Stimulated activated CD4-positive, alpha-beta T cell treated with anti-CD3 and anti-CD28 coated beads, Interleukin-12 subunit alpha, Interleukin-12 subunit beta, amount 100 ng/mL, for 4 hours (primary cell): ENCODE measurements around the gene TTC21A.

Experiments used
- DNase-seq: peaks from one replicate; pipeline ENCODE4 v3.0.0-alpha.2; 2020

TTC21A gene

DNA sequence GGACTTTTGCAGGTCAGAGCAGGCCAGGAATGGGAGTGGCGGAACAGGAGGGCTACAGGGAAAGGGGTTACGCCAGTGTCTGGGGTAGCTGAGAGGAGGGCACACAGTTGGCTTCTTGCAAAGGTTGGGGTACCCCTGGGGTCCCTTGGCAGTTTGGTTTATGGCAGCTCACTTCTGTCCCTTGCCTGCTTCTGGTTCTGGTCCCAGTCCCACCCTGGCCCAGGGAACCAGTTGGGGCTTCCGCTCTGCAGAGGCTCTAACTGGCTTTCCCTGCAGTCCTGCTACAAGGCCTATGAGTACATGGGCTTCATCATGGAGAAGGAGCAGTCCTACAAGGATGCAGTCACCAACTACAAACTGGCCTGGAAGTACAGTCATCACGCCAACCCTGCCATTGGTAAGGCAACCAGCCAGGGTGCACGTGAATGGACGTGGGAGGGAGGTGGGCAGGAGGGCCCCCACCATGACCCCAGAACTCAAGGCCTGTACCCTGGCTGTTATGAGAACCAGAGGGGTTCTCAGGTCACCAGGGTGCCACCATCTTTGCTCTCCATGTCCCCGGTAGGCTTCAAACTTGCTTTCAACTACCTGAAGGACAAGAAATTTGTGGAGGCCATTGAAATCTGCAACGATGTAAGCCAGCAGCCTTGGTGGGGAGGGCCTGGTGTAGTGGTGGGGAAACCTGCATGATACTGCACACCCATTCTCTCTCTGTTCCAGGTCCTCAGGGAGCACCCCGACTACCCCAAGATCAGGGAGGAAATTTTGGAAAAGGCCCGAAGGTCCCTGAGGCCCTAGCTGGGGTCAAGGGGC is 30.7 kb downstream of the TTC21A start:
- DNase-seq: no peak

DNA sequence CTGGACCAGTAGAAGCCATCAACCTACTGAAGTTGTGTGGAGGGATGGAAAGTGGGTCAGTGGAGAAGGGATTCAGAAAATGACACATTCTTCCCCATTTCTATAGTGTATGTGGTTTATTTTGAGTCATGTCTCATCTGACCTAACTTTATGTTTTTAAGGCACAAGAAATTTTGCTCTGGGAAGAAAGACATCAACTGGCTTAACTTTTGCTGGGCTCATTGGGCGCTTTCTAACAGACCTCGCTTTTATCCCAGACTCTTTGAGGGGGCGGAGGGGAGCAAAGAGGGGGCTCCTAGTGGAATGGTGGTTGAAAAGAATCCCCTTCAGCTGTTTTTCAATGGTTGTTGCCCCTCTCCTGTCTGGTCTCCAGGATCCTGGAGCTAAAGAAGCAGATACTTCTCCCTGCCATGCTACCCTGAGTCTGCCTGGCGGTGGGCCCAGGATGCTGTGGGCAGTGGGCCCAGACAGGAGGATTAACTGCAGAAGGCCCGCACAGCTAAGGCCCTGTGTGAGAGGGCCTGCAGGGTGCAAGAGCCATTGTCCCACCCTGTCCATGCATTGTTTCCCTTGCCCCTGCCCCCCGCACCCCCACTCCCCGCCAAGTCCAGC is 31.4 kb downstream of the TTC21A start:
- no peak for DNase-seq

DNA sequence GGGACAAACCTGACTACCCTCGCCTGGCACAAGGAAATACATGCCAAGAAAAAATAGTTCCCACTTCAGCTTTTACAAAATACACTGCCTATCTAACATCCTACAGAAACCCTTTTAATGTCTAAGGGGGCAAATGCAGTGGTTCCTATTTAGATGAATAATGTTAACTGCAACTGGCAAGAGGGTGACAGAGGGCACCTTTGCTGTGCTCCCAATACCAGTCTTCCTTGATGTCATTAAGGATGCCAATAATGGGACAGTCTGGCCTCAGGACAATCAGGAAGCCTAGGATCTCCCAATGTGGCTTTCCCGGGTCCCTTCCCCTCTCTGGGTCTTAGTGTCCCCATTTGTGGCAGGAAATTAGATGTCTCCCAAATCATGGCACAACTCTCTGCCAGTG is 32.0 kb downstream of the TTC21A start:
- DNase-seq: no peak

DNA sequence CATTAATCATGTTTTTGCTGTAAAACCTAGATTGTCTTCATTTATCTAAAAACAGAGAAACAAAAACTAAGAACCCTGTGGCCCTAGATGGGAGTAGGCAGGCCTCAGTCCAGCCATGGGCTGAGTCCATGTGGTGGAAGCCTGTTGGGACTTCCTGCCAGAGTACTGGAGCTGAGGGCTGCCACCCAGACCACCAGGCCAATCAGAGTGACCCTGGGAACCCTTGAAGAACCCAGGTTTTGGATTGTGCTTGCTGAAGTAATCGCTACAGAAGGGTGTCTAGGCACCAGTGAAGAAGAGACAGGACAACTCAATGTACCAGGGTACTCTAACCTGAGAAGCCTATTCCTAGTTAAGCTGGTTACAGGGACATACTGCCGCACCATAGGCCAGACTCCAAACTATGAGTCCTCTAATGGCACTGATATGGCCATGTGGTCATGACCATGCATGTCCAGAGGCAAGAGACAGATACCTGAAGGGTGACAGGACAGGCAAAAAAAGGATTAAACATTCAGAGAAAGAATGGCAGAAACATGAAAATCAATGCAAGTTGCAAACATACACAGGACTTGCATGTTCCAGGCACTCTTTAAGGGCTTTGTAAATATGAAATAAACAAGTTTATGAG is 33.0 kb downstream of the TTC21A start:
- no peak for DNase-seq

DNA sequence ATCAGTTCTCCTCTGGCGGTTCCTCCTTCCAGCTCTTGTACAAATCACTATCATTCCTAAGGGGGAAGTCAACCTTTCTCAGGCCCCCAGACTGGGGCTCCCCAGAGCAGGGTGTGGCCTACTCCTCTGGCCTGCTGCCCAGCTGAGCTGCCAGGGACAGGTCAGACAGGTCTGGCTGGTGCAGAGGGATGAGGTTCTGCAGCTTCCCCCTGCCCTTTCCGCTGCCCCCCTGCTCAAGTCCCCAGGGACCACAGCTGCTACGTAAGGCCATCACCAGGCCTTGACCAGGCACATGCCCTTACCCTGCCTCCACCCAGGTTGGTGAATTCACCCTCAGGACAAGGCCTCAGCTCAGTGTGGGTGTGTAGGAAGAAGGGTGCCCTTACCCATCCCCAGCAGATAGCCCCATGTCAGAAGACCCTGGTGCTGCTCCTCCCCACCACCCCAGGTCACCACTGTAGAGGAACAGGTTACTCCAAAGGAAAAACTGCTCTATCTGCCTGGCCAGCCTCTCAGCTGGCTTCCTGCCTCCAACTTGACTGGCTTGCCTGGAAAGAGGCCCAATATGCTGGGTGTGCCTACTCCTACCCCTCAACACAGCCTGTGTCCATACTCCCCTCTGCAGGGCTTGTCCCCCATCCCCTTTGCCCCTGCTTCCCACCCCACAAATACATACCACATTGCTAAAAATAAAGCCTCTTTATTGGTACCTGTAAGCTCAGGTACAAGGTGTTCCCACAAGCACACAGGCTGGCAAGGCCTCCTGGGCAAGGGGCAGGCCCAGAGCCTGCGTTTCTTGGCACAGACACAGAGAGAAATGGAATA is 33.9 kb downstream of the TTC21A start:
- no peak for DNase-seq

DNA sequence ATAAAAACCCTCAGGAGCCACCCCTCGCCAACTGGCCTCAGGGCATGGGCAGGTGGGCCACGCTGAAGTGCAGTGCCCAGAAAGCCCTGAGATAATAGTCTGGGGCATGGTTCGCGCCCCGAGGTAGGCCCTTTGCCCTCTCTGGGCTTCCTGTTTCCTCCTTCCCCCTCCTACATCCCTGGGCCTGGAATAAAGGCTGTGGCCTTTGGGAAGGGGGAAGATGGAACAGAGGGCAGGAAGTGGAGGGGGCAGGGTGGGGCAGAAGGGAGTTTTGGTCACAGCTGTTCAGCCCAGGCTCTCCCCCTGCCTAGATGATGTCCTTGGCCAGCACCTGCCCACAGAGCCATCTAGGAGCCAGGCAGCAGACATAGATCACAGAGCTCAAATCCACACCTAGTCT is 34.6 kb downstream of the TTC21A start:
- DNase-seq: no peak

DNA sequence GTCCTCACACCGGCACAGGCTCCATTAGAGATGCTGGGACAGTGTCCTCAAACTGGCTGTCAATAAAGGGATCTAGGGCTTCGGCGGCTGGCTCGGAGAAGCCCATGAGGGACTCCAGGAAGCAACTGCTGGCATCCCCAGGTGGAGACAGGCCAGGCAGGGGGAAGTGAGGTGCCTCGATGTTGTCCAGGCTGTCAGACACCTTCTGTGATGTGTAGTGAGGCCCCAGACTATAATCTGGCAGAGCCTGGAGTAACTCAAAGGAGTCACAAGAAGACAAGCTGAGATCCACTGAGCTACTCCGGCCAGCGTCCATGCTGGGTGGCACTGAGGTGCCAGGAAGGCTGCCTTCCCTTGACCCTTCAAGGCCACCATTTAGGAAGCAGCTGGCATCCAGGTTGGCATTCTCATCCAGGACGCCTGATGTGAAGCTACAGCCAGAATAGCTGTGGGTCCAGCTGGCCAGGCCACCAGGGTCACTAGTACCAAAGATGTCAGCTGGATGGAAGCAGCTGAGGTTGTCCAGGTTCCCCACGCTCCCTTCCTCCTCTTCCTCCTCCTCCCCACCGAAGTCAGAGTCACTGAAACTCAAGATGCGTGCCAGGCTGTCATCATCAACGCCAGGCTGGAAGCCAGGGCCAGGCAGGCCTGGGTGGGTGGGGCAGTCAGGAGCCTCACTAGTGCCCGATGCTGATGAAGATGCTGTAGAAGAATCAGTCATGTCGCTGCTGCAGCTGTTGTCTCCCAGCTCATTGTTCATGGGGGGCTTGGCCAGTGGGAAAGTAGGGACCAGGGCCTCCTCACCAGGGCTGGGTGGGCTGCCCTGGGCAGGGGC is 35.8 kb downstream of the TTC21A start:
- no peak for DNase-seq

DNA sequence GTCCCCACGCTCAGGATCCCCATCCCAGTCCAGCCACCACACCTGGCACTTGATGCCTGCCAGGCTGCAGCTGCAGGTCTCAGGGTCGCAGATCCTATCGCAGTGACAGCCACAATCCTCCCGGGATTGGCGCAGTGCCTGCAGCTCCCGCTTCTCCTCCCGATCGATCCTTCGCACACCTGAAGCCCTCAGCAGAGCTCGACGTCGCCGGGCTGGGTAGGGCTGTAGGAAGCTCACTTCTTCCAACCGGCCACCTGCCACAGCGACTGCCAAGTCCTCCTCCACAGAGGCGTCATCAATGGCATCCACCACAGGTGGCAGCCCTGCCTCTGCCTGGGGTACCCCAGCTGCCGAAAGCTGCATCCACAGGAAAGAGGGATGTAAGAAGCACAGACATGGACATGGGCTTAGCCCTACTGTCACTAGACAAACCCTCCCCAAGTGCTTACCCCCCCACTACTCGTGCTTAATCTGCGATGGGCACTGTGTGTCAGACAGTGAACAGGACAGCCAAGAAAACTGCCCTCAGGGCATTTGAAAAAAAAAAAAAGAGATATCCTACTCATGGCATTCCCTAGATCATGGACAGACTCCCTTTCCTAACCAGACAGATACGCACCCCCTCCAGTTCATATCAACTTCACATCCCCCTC is 36.7 kb downstream of the TTC21A start:
- DNase-seq: no peak

DNA sequence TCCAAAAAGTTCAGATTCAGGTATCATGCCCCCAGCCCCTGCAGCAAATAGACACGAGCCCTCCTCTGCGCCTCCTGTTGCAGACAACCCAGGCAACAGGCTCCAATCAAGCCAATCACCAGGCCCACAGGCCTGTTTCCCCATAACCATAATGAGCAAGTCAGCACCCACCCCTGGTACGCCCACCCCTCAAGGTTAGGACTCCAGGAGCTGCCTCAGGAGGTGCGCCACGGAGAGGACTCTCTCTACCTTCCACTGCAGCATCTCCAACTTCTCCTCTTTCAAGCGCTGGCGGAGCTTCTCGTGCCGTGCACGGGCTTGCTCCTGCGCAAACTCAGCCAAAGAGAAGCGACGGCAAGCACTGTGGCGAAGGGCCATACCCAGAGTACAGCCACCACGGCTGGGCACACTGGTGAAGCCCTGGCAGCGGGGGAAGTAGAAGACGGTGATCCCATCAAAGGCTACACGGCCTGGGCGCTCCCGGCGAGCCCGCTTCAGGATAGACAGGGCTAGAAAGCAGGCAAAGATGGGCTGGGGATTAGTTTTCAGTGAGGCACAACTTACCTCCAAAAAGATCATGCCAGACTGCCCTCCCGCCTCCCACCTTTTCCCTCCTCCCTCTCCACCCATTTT is 37.4 kb downstream of the TTC21A start:
- DNase-seq: no peak

DNA sequence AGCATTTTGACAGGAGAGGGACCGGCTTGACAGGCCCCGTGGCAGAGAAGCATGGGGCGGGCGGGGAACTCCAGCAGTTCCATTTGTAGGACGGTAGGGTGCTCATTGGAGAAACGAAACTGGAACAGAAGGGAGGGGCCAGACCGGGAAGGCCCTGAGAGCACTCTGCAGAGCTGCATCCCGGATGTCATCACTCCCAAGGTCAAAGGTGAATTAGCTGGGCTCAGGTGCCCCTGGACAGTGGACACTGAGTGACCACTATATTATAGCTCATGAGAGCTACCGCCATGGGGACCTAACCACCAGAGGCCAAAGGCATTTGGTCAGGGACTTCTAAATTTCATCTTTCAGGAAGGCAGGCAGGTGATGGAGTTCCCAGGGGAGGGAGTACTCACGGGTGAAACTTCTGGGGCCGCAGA is 38.6 kb downstream of the TTC21A start:
- no peak for DNase-seq

DNA sequence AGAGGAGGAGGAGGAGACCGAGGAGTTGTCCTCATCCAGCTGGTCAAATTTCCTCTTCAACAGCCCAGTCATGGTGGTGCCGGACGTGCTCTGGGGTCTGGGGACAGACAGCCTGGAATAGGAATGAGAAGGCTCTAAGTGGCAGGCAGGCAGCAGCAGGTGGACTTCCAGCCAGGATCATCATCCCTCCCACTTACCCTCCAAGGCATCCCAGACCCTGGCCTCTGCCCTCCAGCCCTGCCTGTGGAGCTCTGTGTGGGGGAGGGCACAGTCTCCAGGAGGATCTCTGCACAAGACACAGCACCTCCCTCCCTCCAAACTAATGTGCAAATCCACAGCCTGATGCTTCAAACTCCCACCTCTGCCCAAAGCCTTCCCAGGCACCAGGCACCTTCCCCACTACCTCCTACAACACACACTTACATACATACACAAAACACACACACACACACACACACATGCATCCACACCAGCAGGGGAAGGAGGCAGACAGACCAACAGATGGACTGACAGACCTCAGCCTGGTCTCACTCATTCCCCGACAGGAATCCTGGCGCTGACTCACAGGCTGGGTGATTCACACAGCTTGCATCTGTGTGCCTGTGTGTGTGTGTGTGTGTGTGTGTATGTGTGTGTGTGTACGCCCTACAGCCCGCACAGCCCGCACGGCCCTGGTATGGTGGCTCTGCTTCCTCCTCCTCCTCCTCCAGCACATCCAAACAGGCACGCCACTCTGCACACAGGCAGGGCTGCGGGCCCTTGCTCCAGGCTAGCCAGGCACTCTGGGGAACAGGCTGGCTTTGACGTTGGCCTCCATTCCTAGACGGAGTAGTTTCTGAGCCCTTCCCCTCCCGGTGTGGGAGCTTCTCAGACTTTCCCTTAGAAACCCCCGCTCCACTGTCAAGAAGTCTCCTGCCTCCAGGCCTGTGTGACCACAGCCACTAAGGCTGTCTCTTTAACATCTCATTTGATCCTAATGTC is 39.4 kb downstream of the TTC21A start:
- DNase-seq: peak; percentile 70

DNA sequence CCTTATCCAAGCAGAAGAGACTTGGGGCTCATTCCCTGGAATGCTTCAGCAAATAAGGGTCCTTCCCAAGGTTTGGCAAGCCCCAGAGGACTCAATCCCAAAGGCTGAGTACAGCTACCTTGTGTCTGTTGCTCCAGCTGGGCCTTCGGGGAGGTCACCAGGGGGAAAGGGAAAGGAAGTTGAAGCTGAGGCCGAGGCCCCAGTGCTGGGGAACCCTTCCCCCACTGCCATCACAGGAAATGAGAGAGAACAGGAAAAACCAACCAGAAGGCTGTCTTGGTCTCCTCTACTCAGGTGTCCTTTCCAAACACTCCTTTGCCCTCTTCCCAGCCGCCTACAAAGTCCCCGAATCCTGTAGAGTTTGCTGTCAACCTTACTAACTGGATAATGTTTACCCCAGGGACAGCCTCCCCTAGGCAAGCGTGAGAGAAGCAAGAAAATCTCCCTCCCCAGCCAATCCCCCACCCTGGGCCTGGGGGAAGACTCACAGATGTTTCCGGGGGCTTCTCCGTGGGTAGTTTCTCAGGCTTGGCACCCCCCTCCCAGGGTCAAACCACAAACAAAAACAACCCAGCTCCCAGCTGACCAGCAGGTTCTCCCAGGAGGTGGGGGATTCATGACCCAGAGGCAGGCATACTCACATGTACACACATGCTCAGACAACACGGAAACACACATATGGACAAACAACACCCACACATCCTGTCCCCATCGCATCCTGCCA is 40.4 kb downstream of the TTC21A start:
- no peak for DNase-seq

DNA sequence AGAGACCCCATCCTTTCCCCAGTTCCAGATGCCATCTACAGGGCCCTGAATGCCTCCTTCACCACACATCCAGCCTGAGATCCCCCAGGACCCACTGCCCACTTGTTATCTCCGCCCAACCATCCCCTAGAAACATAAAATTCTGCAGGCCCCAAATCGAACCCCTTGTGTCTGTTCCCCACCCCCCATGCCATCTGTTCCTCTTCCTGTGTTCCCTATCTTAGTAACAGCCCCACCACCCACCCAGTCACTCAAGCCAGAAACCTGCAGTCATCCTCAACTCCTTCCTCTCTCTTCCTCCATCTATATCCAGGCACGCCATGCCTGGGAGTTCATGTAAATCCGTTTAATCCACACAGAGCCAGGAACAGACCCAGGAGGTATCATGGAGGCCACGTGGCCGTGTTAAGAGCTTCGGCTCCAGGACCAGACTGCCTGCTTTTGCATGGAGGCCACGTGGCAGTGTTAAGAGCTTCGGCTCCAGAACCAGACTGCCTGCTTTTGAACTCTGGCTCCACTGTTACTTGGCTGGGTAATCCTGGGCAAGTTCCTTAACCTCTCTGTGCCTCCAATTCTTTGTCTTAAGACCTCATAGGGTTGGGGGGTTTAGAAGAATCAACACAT is 41.1 kb downstream of the TTC21A start:
- DNase-seq: no peak

DNA sequence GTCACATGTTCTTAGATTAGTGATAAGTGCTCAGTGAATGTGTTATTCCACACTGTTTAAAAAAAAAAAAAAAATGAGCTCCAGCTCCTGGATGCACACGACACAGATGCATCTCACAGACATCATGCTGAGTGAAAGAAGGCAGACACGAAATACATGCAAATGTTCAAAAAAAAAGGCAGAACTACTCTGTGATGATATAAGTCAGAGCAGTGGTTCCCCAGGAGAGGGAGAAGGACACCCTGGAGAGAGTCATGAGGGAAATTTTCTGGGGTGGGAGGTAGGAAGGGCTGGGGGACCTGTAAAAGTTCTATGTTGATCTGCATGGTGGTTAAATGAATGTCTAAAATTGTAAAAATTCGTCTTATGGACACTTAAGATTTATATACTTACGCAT is 41.6 kb downstream of the TTC21A start:
- DNase-seq: no peak

DNA sequence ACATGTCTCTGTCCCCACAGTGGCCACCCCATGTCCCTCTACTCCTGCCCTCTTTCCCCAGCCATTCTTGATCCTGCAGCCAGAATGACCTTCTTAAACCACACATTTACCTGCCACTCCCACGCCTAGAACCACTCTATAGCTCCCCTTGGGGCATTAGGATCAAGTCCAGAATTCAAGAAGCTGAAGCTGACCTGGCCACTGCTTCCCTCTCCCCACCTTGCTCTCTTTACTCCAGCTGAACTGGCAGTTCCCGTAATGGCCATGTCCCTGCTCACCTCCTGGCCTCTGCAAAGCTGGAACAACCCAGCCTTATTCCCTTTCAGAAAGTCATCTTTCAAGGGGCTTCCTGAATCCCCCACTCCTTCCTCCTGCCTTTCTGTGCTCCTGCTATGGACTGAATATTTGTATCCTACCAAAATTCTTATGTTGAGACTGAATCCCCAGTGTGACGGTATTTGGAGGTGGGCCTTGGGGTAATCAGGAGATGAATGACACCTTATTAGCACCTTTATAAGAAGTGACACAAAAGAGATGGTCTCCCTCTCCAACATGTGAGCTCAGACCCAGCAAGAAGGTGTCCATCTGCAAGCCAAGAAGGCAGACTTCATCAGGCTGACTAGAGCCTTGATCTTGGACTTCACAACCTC is 42.1 kb downstream of the TTC21A start:
- DNase-seq: no peak

DNA sequence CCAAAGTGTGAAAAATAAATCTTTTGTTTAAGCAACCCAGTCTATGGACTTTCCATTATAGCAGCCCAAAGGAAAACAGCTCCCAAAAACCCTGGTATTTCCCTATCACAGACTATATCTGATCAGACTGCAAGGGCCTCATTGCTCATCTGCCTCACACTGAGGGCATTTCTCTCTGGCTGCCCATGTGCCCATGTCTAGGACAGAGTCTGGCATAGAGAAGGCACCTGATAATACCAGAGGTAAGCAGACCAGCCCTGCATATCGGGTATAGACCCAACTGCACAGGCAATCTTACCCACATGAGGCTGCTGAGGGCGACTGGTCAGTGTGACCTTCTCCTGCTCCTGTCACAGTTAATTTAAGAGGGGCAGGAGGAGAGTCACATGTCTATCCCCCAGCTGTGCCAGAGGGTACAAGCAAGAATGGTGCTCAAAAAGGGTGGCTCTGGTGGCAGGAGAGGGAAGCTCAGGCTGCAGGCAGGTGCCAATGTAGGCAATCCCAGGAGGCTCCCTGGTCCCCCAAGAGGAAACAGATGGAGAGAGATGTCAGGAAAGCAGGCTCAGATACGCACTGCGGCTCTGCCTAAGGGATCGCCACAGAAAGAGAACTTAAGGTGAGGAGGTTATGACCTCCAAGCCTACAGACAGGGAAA is 42.8 kb downstream of the TTC21A start:
- no peak for DNase-seq

DNA sequence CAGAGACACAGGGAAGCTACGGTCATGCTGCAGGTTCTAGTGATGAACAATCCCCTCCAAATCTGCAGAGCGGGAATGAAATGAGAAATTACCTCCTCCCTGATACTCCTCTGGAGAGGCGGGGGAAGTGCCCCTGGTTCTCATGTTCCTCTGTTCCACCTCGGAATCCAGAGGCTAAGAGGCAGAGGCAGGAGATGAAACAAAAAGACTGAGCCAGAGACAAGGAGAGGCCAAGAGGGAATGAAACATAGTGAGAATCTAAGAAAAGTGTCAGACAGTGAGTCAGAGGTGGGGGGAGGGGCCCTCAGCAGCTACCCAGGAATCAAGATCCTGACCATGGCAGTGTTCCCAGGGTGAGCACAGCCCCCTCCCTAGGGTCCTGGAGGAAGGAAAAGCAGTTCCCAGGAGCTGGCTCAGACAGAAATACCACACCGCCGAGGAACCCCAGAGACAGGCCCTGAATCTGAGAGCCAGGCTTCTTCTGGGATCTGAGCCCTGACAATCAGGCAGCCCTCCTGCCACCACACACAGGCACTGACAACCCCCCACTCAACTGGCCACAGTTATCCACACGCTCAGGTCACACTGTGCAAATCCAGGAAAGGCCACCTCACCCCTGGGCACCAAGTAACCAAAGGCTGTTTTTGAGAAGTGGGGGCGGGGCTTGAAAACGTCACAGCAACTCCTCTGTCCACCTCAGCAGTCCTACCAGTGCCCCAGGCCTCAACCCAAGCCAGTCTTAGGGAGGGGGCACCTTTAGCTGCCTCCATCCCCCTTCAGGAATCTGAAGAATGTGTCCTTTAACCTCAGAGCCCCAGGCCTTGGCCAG is 43.5 kb downstream of the TTC21A start:
- DNase-seq: peak; percentile 65
